Mucosa of stomach (tissue), 1 donor: ENCODE measurements around the gene PRDM15.

ENCODE experiments used
- H3K27me3 ChIP-seq: one replicate; pipeline ENCODE4 v1.7.0; 2013; ENCODE audit warnings: mild to moderate bottlenecking, low read length; ENCODE audit not compliant: control insufficient read depth, insufficient read depth
- H3K36me3 ChIP-seq: one replicate; pipeline ENCODE4 v1.7.0; 2013; ENCODE audit warnings: low read length; ENCODE audit not compliant: control insufficient read depth, insufficient read depth
- H3K4me1 ChIP-seq: one replicate; pipeline ENCODE4 v1.7.0; 2013; ENCODE audit warnings: mild to moderate bottlenecking, low read length; ENCODE audit not compliant: control insufficient read depth, insufficient read depth
- H3K4me3 ChIP-seq: one replicate; pipeline ENCODE4 v1.7.0; 2013; ENCODE audit warnings: low read length
- H3K9ac ChIP-seq: one replicate; pipeline ENCODE4 v1.7.0; 2013; ENCODE audit warnings: mild to moderate bottlenecking, low read length, moderate library complexity
- H3K9me3 ChIP-seq: one replicate; pipeline ENCODE4 v1.7.0; 2013; ENCODE audit warnings: mild to moderate bottlenecking, low read length, moderate library complexity; ENCODE audit not compliant: control insufficient read depth
- donor health status: Pancreatic carcinoma.

PRDM15 gene

GRCh38 chr21:41750532-41751151 lies 128.5 kb downstream of the PRDM15 start:
- H3K36me3 ChIP-seq: peaks cover 28% of the 10 kb centered on the region
- no peak overlapping the region for H3K4me3 ChIP-seq
- no peaks in the 10 kb centered on the region for H3K27me3 ChIP-seq
- no peaks in the 10 kb centered on the region for H3K9me3 ChIP-seq
- H3K4me1 ChIP-seq: peaks cover 46% of the 10 kb centered on the region
- no peak overlapping the region for H3K9ac ChIP-seq

- Histone ChIP-seq H3K36me3 (peaks cover 26% of the 10 kb centered on the region), H3K9ac (no peak overlapping the region), H3K4me3 (no peak overlapping the region), H3K9me3 (no peaks in the 10 kb centered on the region), H3K4me1 (peaks cover 52% of the 10 kb centered on the region), H3K27me3 (no peaks in the 10 kb centered on the region)
Measured at GRCh38 chr21:41750051-41750450, 129.1 kb downstream of the PRDM15 start.

DNA sequence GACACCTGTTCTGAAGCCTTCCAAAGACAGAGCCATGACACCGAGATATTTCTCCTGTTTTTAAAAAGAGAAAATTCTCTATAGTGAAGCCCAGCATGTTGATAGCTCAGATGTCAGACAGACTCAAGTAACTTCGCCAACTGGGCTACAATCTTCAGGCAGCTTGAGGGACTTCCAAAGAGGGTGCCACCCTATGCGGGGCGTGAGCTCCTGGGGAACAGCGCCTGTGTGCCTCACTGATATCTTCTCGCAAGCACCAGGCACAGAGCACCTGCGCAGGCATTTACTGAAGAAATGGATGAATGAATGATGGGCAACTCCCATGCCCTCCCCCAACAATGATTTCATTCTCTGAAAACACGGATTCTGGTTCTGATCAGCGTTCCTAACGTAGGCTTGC lies 129.9 kb downstream of the PRDM15 start:
- Histone ChIP-seq H3K36me3 (peaks cover 26% of the 10 kb centered on the region), H3K4me1 (peaks cover 52% of the 10 kb centered on the region), H3K9ac (no peak overlapping the region), H3K4me3 (no peak overlapping the region), H3K27me3 (no peaks in the 10 kb centered on the region), H3K9me3 (no peaks in the 10 kb centered on the region)
